ENCODE measurements around the gene GSG1L. TPM values are rescaled to one million over a fixed set of nuclear protein-coding genes. Genes with fewer than 3 reads are reported as not detected.

GSG1L gene
- polyA plus RNA-seq, 3 donors = not detected

- DNase-seq = no peak
- Histone ChIP-seq H2AFZ (ENCODE audit: insufficient read depth, low read depth, low read length, poor library complexity, severe bottlenecking) (no peak overlapping the region), H3K27ac (ENCODE audit: low read depth in 1 of 2, low read length in 2 of 2) (no peak overlapping the region), H3K27me3 (ENCODE audit: control insufficient read depth in 2 of 2, insufficient read depth in 2 of 2, low read length in 2 of 2) (no peaks in the 10 kb centered on the region), H4K20me1 (ENCODE audit: insufficient read depth, low read length) (no peaks in the 10 kb centered on the region), H3K4me1 (ENCODE audit: control insufficient read depth in 1 of 2, insufficient read depth in 2 of 2, low read length in 2 of 2) (no peaks in the 10 kb centered on the region), H3K79me2 (ENCODE audit: insufficient read depth, low read length) (no peaks in the 10 kb centered on the region), H3K4me2 (replicated peaks; ENCODE audit: extremely low read depth, low read length, poor library complexity, severe bottlenecking) (no peak overlapping the region), H3K36me3 (replicated peaks in 1 of 2; ENCODE audit: control insufficient read depth in 1 of 2, insufficient read depth in 2 of 2, low read length in 2 of 2) (peaks cover 39 to 92% of the 10 kb centered on the region in 2 donors), H3K9ac (ENCODE audit: insufficient read depth, low read length, poor library complexity, severe bottlenecking) (no peak overlapping the region), H3K4me3 (replicated peaks in 1 of 3; ENCODE audit: low read depth in 2 of 3, low read length in 3 of 3) (no peak overlapping the region), H3K9me3 (replicated peaks in 1 of 2; ENCODE audit: control insufficient read depth in 1 of 2, insufficient read depth in 1 of 2, low read length in 2 of 2) (peaks cover 0 to 4% of the 10 kb centered on the region in 2 donors)
- no peak for TF ChIP-seq CTCF (IDR thresholded peaks at IDR 0.05)
- H3K4me1 Mint-ChIP-seq = no peaks in the 10 kb centered on the region
- H3K4me3 Mint-ChIP-seq = no peak overlapping the region
- intact Hi-C loops (cut with micrococcal nuclease) = no loop called here
- peaks cover 2 to 12% (median 5%) of the 10 kb centered on the region in 7 donors for H3K9me3 Mint-ChIP-seq
- no peaks in the 10 kb centered on the region for H3K27me3 Mint-ChIP-seq (ENCODE audit: low read depth in 3 of 3)
- 94% methylated on average over 5 of the region's 7 CpGs for WGBS (ENCODE audit: insufficient coverage)
- no peak overlapping the region for H3K27ac Mint-ChIP-seq
- H3K36me3 Mint-ChIP-seq = peaks cover 62 to 76% of the 10 kb centered on the region in 2 donors
Measured at GRCh38 chr16:27767081-27767480, 296.4 kb downstream of the GSG1L start.

GRCh38 chr16:27766236-27766925 is 297.1 kb downstream of the GSG1L start:
- Histone ChIP-seq H3K27me3 (ENCODE audit: control insufficient read depth in 2 of 2, insufficient read depth in 2 of 2, low read length in 2 of 2) (no peaks in the 10 kb centered on the region), H3K79me2 (ENCODE audit: insufficient read depth, low read length) (no peaks in the 10 kb centered on the region), H3K36me3 (replicated peaks in 1 of 2; ENCODE audit: control insufficient read depth in 1 of 2, insufficient read depth in 2 of 2, low read length in 2 of 2) (peaks cover 40 to 93% of the 10 kb centered on the region in 2 donors), H3K4me3 (replicated peaks in 1 of 3; ENCODE audit: low read depth in 2 of 3, low read length in 3 of 3) (no peak overlapping the region), H3K4me2 (replicated peaks; ENCODE audit: extremely low read depth, low read length, poor library complexity, severe bottlenecking) (no peak overlapping the region), H3K9me3 (replicated peaks in 1 of 2; ENCODE audit: control insufficient read depth in 1 of 2, insufficient read depth in 1 of 2, low read length in 2 of 2) (peaks cover 0 to 4% of the 10 kb centered on the region in 2 donors), H3K27ac (ENCODE audit: low read depth in 1 of 2, low read length in 2 of 2) (no peak overlapping the region), H4K20me1 (ENCODE audit: insufficient read depth, low read length) (no peaks in the 10 kb centered on the region), H3K4me1 (ENCODE audit: control insufficient read depth in 1 of 2, insufficient read depth in 2 of 2, low read length in 2 of 2) (no peaks in the 10 kb centered on the region), H2AFZ (ENCODE audit: insufficient read depth, low read depth, low read length, poor library complexity, severe bottlenecking) (no peak overlapping the region), H3K9ac (ENCODE audit: insufficient read depth, low read length, poor library complexity, severe bottlenecking) (no peak overlapping the region)
- peaks cover 66 to 80% of the 10 kb centered on the region in 2 donors for H3K36me3 Mint-ChIP-seq
- no peaks in the 10 kb centered on the region for H3K27me3 Mint-ChIP-seq (ENCODE audit: low read depth in 3 of 3)
- peaks cover 2 to 12% (median 5%) of the 10 kb centered on the region in 7 donors for H3K9me3 Mint-ChIP-seq
- no peak for TF ChIP-seq CTCF (IDR thresholded peaks at IDR 0.05)
- H3K4me3 Mint-ChIP-seq = no peak overlapping the region
- H3K4me1 Mint-ChIP-seq = no peaks in the 10 kb centered on the region
- DNase-seq = no peak
- H3K27ac Mint-ChIP-seq = peak overlapping the region in 1 of 7 donors; percentile 73
- WGBS (ENCODE audit: insufficient coverage) = 98% methylated on average over 19 of the region's 21 CpGs
- intact Hi-C loops (cut with micrococcal nuclease) = no loop called here

All from CD14-positive monocyte (primary cell).